Measurements from ENCODE around the gene NWD2. TPM values are rescaled to one million over a fixed set of nuclear protein-coding genes. Genes with fewer than 3 reads are reported as not detected.

Gene NWD2
- total RNA-seq, 4 donors from 2014 or later, result 0.27 to 2.2 (median 0.48) TPM

GRCh38 chr4:37219990-37220389, 24.6 kb upstream of the NWD2 start:
- DNase-seq, result no peak
- Histone ChIP-seq H3K9me3 (no peaks in the 10 kb centered on the region), H3K4me1 (no peaks in the 10 kb centered on the region), H3K27me3 (no peaks in the 10 kb centered on the region), H3K4me3 (replicated peaks in 1 of 3) (no peak overlapping the region), H3K27ac (no peak overlapping the region), H3K36me3 (no peaks in the 10 kb centered on the region)
- TF ChIP-seq POLR2A (IDR thresholded peaks at IDR 0.05) (no peak), CTCF (IDR thresholded peaks at IDR 0.05) (no peak)
- intact Hi-C loops (cut with DNase I), result no loop called here
- WGBS, 2 donors, result 80 to 81% methylated on average over 2 of the region's 2 CpGs

- no peaks in the 10 kb centered on the region for H3K9me3 ChIP-seq
- TF ChIP-seq CTCF (IDR thresholded peaks at IDR 0.05) (no peak), POLR2A (IDR thresholded peaks at IDR 0.05) (no peak)
- WGBS, 2 donors, result 66 to 79% methylated on average over 3 of the region's 3 CpGs
- intact Hi-C loops (cut with DNase I), result no loop called here
- H3K4me1 ChIP-seq, result no peaks in the 10 kb centered on the region
- H3K27ac ChIP-seq, result no peak overlapping the region
- DNase-seq, result no peak
- no peak overlapping the region for H3K4me3 ChIP-seq (replicated peaks in 1 of 3)
- no peaks in the 10 kb centered on the region for H3K27me3 ChIP-seq
- no peaks in the 10 kb centered on the region for H3K36me3 ChIP-seq
Measured at GRCh38 chr4:37220685-37221084, 23.9 kb upstream of the NWD2 start.

- no peaks in the 10 kb centered on the region for H3K9me3 ChIP-seq
- H3K4me3 ChIP-seq (replicated peaks in 1 of 3), result no peak overlapping the region
- DNase-seq, result no peak
- no peak overlapping the region for H3K27ac ChIP-seq
- intact Hi-C loops (cut with DNase I), result no loop called here
- no peaks in the 10 kb centered on the region for H3K27me3 ChIP-seq
- H3K36me3 ChIP-seq, result no peaks in the 10 kb centered on the region
- TF ChIP-seq CTCF (IDR thresholded peaks at IDR 0.05) (no peak), POLR2A (IDR thresholded peaks at IDR 0.05) (no peak)
- 67 to 85% methylated on average over 1 of the region's 1 CpG for WGBS, 2 donors
- H3K4me1 ChIP-seq, result no peaks in the 10 kb centered on the region
Measured at GRCh38 chr4:37223732-37224131, 20.8 kb upstream of the NWD2 start.

- no peak overlapping the region for H3K4me3 ChIP-seq (replicated peaks in 1 of 3)
- H3K27ac ChIP-seq, result no peak overlapping the region
- no peaks in the 10 kb centered on the region for H3K36me3 ChIP-seq
- intact Hi-C loops (cut with DNase I), result no loop called here
- H3K4me1 ChIP-seq, result no peaks in the 10 kb centered on the region
- H3K9me3 ChIP-seq, result no peaks in the 10 kb centered on the region
- TF ChIP-seq CTCF (IDR thresholded peaks at IDR 0.05) (no peak), POLR2A (IDR thresholded peaks at IDR 0.05) (no peak)
- no peaks in the 10 kb centered on the region for H3K27me3 ChIP-seq
- WGBS, 2 donors, result 75 to 79% methylated on average over 4 of the region's 4 CpGs
- no peak for DNase-seq
Measured at GRCh38 chr4:37224854-37225253, 19.7 kb upstream of the NWD2 start.

GRCh38 chr4:37225778-37226177, 18.8 kb upstream of the NWD2 start:
- intact Hi-C loops (cut with DNase I), result no loop called here
- H3K4me3 ChIP-seq (replicated peaks in 1 of 3), result no peak overlapping the region
- no peak overlapping the region for H3K27ac ChIP-seq
- no peak for TF ChIP-seq POLR2A (IDR thresholded peaks at IDR 0.05)
- TF ChIP-seq CTCF (IDR thresholded peaks at IDR 0.05), result no peak
- no peaks in the 10 kb centered on the region for H3K27me3 ChIP-seq
- no peaks in the 10 kb centered on the region for H3K9me3 ChIP-seq
- no peaks in the 10 kb centered on the region for H3K4me1 ChIP-seq
- DNase-seq, result no peak
- 47 to 65% methylated on average over 2 of the region's 2 CpGs for WGBS, 2 donors
- H3K36me3 ChIP-seq, result no peaks in the 10 kb centered on the region
